GM19238 (cell line): ENCODE data around the gene CSNK1D.

Experiments used
- DNase-seq: peaks from one replicate; pipeline ENCODE4 v3.0.0; 2011; ENCODE audit warnings: low spot score; ENCODE audit not compliant: insufficient read length

Gene CSNK1D

GRCh38 chr17:82310877-82311276 is 37.4 kb upstream of the CSNK1D start:
- DNase-seq, result no peak

GRCh38 chr17:82309656-82310570 is 36.4 kb upstream of the CSNK1D start:
- DNase-seq, result no peak

- no peak for DNase-seq
Measured at GRCh38 chr17:82305727-82306300, 32.3 kb upstream of the CSNK1D start.

GRCh38 chr17:82304826-82305726 is 31.6 kb upstream of the CSNK1D start:
- no peak for DNase-seq

- DNase-seq, result no peak
Measured at GRCh38 chr17:82303944-82304808, 30.7 kb upstream of the CSNK1D start.

- DNase-seq, result no peak
Measured at GRCh38 chr17:82302991-82303943, 29.8 kb upstream of the CSNK1D start.

GRCh38 chr17:82302568-82302963 is 29.1 kb upstream of the CSNK1D start:
- DNase-seq, result no peak

GRCh38 chr17:82301916-82302567 is 28.5 kb upstream of the CSNK1D start:
- peak; percentile 59 for DNase-seq

GRCh38 chr17:82301300-82301915 is 27.9 kb upstream of the CSNK1D start:
- no peak for DNase-seq

GRCh38 chr17:82300707-82301270 is 27.3 kb upstream of the CSNK1D start:
- DNase-seq, result peak; percentile 56

GRCh38 chr17:82300228-82300627 is 26.7 kb upstream of the CSNK1D start:
- no peak for DNase-seq

- no peak for DNase-seq
Measured at GRCh38 chr17:82299452-82299851, 26.0 kb upstream of the CSNK1D start.

GRCh38 chr17:82298538-82299421 is 25.3 kb upstream of the CSNK1D start:
- DNase-seq, result no peak

- DNase-seq, result peak; percentile 85
Measured at GRCh38 chr17:82297714-82298537, 24.4 kb upstream of the CSNK1D start.

- peak; percentile 62 for DNase-seq
Measured at GRCh38 chr17:82297280-82297713, 23.8 kb upstream of the CSNK1D start.

- no peak for DNase-seq
Measured at GRCh38 chr17:82296511-82297279, 23.2 kb upstream of the CSNK1D start.
